ENCODE results near the gene ESYT1. TPM values are rescaled to one million over a fixed set of nuclear protein-coding genes. Genes with fewer than 3 reads are reported as not detected.

The ESYT1 gene
- total RNA-seq, 1 donor from 2014 or later: 127 TPM

- H3K36me3 Mint-ChIP-seq (ENCODE audit: unreplicated experiment): peaks cover 64% of the 10 kb centered on the region
- no peaks in the 10 kb centered on the region for H3K27me3 Mint-ChIP-seq (ENCODE audit: unreplicated experiment)
- no peaks in the 10 kb centered on the region for H3K4me1 Mint-ChIP-seq (ENCODE audit: unreplicated experiment)
- no peak for DNase-seq (ENCODE audit: extremely low spot score, unreplicated experiment)
- no peak overlapping the region for H3K4me3 Mint-ChIP-seq (ENCODE audit: unreplicated experiment)
- no peak for TF ChIP-seq CTCF (IDR thresholded peaks at IDR 0.05)
- H3K9me3 Mint-ChIP-seq (ENCODE audit: unreplicated experiment): no peaks in the 10 kb centered on the region
- no peak overlapping the region for H3K27ac Mint-ChIP-seq (ENCODE audit: unreplicated experiment)
These were observed 9.9 kb downstream of the ESYT1 start for GRCh38 chr12:56137853-56138571.

GRCh38 chr12:56141946-56142784 lies 14.1 kb downstream of the ESYT1 start:
- Mint-ChIP-seq H3K27ac (ENCODE audit: unreplicated experiment) (no peak overlapping the region), H3K9me3 (ENCODE audit: unreplicated experiment) (no peaks in the 10 kb centered on the region), H3K27me3 (ENCODE audit: unreplicated experiment) (no peaks in the 10 kb centered on the region), H3K4me1 (ENCODE audit: unreplicated experiment) (peaks cover 4% of the 10 kb centered on the region), H3K36me3 (ENCODE audit: unreplicated experiment) (peaks cover 65% of the 10 kb centered on the region), H3K4me3 (ENCODE audit: unreplicated experiment) (no peak overlapping the region)
- no peak for TF ChIP-seq CTCF (IDR thresholded peaks at IDR 0.05)
- no peak for DNase-seq (ENCODE audit: extremely low spot score, unreplicated experiment)

DNA sequence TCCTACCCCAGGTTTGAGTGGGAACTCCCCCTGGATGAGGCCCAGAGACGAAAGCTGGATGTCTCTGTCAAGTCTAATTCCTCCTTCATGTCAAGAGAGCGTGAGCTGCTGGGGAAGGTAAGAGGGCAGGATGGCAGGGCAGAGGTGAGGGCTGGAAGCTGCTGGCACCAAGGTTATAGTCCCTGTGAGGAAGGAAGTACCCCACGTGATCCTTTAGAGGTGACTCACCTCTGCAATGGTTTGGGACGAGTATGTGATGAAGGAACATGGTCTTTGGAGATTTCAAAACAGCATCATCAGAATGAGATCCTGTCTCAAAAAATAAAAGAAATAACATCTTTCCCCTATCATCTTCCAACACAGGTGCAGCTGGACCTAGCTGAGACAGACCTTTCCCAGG lies 15.2 kb downstream of the ESYT1 start:
- H3K4me1 Mint-ChIP-seq (ENCODE audit: unreplicated experiment): peaks cover 4% of the 10 kb centered on the region
- peaks cover 55% of the 10 kb centered on the region for H3K36me3 Mint-ChIP-seq (ENCODE audit: unreplicated experiment)
- H3K27ac Mint-ChIP-seq (ENCODE audit: unreplicated experiment): no peak overlapping the region
- TF ChIP-seq CTCF (IDR thresholded peaks at IDR 0.05): no peak
- H3K27me3 Mint-ChIP-seq (ENCODE audit: unreplicated experiment): no peaks in the 10 kb centered on the region
- H3K4me3 Mint-ChIP-seq (ENCODE audit: unreplicated experiment): no peak overlapping the region
- H3K9me3 Mint-ChIP-seq (ENCODE audit: unreplicated experiment): no peaks in the 10 kb centered on the region
- DNase-seq (ENCODE audit: extremely low spot score, unreplicated experiment): no peak

GRCh38 chr12:56143870-56144269 lies 15.8 kb downstream of the ESYT1 start:
- Mint-ChIP-seq H3K27ac (ENCODE audit: unreplicated experiment) (no peak overlapping the region), H3K36me3 (ENCODE audit: unreplicated experiment) (peaks cover 49% of the 10 kb centered on the region), H3K4me1 (ENCODE audit: unreplicated experiment) (peaks cover 4% of the 10 kb centered on the region), H3K27me3 (ENCODE audit: unreplicated experiment) (no peaks in the 10 kb centered on the region), H3K4me3 (ENCODE audit: unreplicated experiment) (no peak overlapping the region), H3K9me3 (ENCODE audit: unreplicated experiment) (no peaks in the 10 kb centered on the region)
- DNase-seq (ENCODE audit: extremely low spot score, unreplicated experiment): no peak
- TF ChIP-seq CTCF (IDR thresholded peaks at IDR 0.05): no peak

DNA sequence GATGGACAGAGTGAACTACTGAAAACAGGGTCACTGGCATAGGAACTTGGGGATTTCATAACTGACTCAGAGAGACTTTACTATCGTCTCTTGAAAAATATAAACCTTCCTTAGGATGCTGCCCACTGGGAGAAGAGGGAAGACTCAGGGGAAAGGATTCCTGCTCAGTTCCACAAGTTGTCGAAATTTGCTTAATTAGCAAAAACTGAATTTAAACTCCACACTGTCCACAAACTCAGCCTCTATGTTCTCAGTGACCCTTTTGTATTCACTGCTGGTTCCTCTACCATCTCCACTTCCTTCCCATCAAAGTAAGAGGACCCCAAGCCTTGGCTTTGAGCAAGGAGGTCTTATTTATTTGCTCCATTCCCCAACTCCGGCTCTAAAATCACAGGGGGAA lies 17.1 kb downstream of the ESYT1 start:
- Mint-ChIP-seq H3K4me3 (ENCODE audit: unreplicated experiment) (no peak overlapping the region), H3K36me3 (ENCODE audit: unreplicated experiment) (peaks cover 43% of the 10 kb centered on the region), H3K27me3 (ENCODE audit: unreplicated experiment) (no peaks in the 10 kb centered on the region), H3K9me3 (ENCODE audit: unreplicated experiment) (no peaks in the 10 kb centered on the region), H3K27ac (ENCODE audit: unreplicated experiment) (peak overlapping the region; percentile 7), H3K4me1 (ENCODE audit: unreplicated experiment) (peaks cover 4% of the 10 kb centered on the region)
- no peak for DNase-seq (ENCODE audit: extremely low spot score, unreplicated experiment)
- TF ChIP-seq CTCF (IDR thresholded peaks at IDR 0.05): no peak

All from osteocyte (in vitro differentiated cells).